DND-41 (cell line): Measurements from ENCODE around the gene NUCKS1.

Experiments
- CTCF ChIP-seq: IDR thresholded peaks from 2 replicates; pipeline ENCODE4 v1.5.1; 2012; ENCODE audit warnings: borderline replicate concordance, low read length, moderate library complexity, mild to moderate bottlenecking; ENCODE audit not compliant: poor library complexity, severe bottlenecking; ENCODE audit errors: extremely low read depth
- EZH2 ChIP-seq: IDR thresholded peaks from 3 replicates; pipeline ENCODE4 v1.6.1; 2012; ENCODE audit warnings: borderline replicate concordance, low read depth, mild to moderate bottlenecking, moderate library complexity, low read length, inconsistent platforms; ENCODE audit not compliant: severe bottlenecking

GRCh38 chr1:205719762-205720161 is 30.2 kb downstream of the NUCKS1 start:
- TF ChIP-seq CTCF (peak; percentile 2), EZH2 (no peak)
